Activated CD4-positive, alpha-beta memory T cell treated with anti-CD3 and anti-CD28 coated beads for 36 hours (primary cell): Measurements from ENCODE around the gene CHCHD1. TPM values are rescaled to one million over a fixed set of nuclear protein-coding genes. Genes with fewer than 3 reads are reported as not detected.
"Not testable (repeated sequence)": the region's sequence is repeated elsewhere in the genome, so short reads cannot be mapped to it uniquely, and the experiment has no call there.

Source experiments
- CTCF ChIA-PET: fragments of 350-600 bp; sonication (Branson Sonifier 250); formaldehyde crosslinking; loops from one replicate; lab custom pipeline; 2021; ENCODE audit warnings: antibody characterized with exemption, inconsistent platforms; lab: Charles Lee
- POLR2A ChIA-PET: fragments of 350-600 bp; sonication (Branson Sonifier 250); formaldehyde crosslinking; loops from one replicate; lab custom pipeline; 2021; ENCODE audit warnings: antibody characterized with exemption; lab: Charles Lee
- DNase-seq: peaks from one replicate; pipeline ENCODE4 v3.0.0-alpha.2; 2020
- H3K27ac Mint-ChIP-seq: one replicate; pipeline ENCODE4 v1.8.0; 2021; ENCODE audit warnings: mixed read lengths
- H3K27me3 Mint-ChIP-seq: one replicate; pipeline ENCODE4 v1.8.0; 2021; ENCODE audit warnings: mixed read lengths
- H3K36me3 Mint-ChIP-seq: one replicate; pipeline ENCODE4 v1.8.0; 2021; ENCODE audit warnings: mixed read lengths
- H3K4me1 Mint-ChIP-seq: one replicate; pipeline ENCODE4 v1.8.0; 2021; ENCODE audit warnings: low read depth, mixed read lengths
- H3K4me3 Mint-ChIP-seq: one replicate; pipeline ENCODE4 v1.8.0; 2021; ENCODE audit warnings: mild to moderate bottlenecking, mixed read lengths
- H3K9me3 Mint-ChIP-seq: one replicate; pipeline ENCODE4 v1.8.0; 2021; ENCODE audit warnings: mixed read lengths
- intact Hi-C: fragments of 100-400 bp; cut with micrococcal nuclease; formaldehyde crosslinking; loops from one replicate; pipeline ENCODE4 v1.15.1; 2023
- total RNA-seq, 2 experiments: library from RNA; stranded (reverse); gene quantifications; one replicate each; pipeline ENCODE4 v1.2.3, GENCODE V29; 2021

CHCHD1 gene
- total RNA-seq, 2 experiments from 2014 or later, result 35.3 to 37.6 TPM

DNA sequence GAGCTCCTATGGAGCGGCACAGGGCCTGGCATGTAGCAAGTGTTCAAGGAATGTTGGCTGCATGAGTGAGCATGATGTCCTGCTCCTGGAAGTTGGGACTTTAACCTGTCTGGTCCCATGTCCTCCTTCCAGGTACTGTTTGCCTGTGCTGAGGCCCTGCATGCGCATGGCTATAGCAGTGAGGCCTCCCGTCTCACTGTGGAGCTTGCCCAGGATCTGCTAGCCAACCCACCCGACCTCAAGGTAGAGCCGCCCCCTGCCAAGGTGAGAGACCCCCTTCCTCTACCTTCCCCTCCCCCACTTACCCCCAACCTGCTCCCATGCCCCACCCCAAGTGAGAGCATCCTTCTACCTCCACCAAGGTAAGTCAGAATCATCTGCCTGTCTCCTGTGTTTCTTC lies 11.6 kb downstream of the CHCHD1 start:
- intact Hi-C loops, result no loop called here
- no peak overlapping the region for H3K4me3 Mint-ChIP-seq
- no peak overlapping the region for H3K27ac Mint-ChIP-seq
- no peaks in the 10 kb centered on the region for H3K9me3 Mint-ChIP-seq
- H3K27me3 Mint-ChIP-seq, result no peaks in the 10 kb centered on the region
- H3K36me3 Mint-ChIP-seq, result peaks cover 38% of the 10 kb centered on the region
- DNase-seq, result no peak
- CTCF ChIA-PET, result interaction anchor here (0.6 kb wide), 1 partner anchor 13 kb away, joined by 3 read pairs; no protein-coding TSS in a partner anchor
- H3K4me1 Mint-ChIP-seq, result no peaks in the 10 kb centered on the region
- POLR2A ChIA-PET, result no interaction called here

DNA sequence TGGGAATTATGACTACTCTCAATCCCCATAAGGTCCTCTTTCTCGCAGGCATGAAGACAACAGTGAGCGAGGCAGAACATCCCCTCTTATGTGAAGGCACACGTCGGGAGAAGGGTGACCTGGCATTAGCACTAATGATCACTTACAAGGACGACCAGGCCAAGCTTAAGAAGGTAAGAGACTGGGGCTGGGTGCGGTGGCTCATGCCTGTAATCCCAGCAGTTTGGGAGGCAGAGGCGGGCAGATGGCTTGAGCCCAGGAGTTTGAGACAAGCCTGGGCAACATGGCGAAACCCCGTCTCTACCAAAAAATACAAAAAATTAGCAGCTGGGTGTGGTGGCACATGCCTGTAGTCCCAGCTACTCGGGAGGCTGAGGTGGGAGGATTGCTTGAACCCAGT lies 13.6 kb downstream of the CHCHD1 start:
- CTCF ChIA-PET, DNase-seq, H3K27me3 Mint-ChIP-seq, H3K4me1 Mint-ChIP-seq, H3K4me3 Mint-ChIP-seq, intact Hi-C loops, H3K27ac Mint-ChIP-seq, H3K9me3 Mint-ChIP-seq: not testable (repeated sequence)
- peaks cover 37% of the 10 kb centered on the region for H3K36me3 Mint-ChIP-seq
- POLR2A ChIA-PET, result interaction anchor here (1.9 kb wide), 1 partner anchor 14 kb away, joined by 5 read pairs; no protein-coding TSS in a partner anchor

DNA sequence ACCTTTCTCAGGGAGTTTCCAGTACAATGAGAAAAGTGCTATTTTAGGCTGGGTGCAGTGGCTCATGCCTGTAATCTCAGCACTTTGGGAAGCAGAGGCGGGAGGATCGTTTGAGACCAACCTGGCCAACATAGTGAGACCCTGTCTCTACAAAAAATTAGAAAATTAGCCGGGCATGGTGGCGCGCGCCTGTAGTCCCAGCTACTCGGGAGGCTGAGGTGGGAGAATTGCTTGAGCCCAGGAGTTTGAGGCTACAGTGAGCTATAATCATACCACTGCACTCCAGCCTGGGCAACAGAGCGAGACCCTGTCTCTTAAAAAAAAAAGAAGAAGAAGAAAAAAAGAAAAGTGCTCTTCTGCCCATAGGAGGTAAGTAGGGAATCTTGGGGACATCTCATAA lies 14.2 kb downstream of the CHCHD1 start:
- H3K27me3 Mint-ChIP-seq, intact Hi-C loops, H3K4me3 Mint-ChIP-seq, H3K27ac Mint-ChIP-seq, H3K4me1 Mint-ChIP-seq, CTCF ChIA-PET, DNase-seq, H3K9me3 Mint-ChIP-seq: not testable (repeated sequence)
- POLR2A ChIA-PET, result interaction anchor here (1.9 kb wide), 1 partner anchor 13 kb away, joined by 5 read pairs; no protein-coding TSS in a partner anchor
- H3K36me3 Mint-ChIP-seq, result peaks cover 34% of the 10 kb centered on the region

DNA sequence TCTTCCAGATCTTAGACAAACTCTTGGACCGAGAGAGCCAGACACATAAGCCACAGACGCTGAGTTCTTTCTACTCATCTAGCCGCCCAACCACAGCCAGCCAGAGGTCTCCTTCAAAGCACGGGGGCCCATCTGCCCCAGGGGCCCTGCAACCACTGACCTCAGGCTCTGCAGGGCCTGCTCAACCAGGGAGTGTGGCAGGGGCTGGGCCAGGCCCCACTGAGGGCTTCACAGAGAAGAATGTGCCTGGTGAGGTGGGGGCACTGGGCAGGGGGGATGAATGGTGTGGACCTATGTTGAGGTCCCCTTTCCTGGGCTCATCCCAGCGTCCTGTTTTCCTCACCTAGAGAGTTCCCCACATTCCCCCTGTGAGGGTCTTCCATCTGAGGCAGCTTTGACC lies 14.9 kb downstream of the CHCHD1 start:
- H3K9me3 Mint-ChIP-seq, result no peaks in the 10 kb centered on the region
- H3K27ac Mint-ChIP-seq, result no peak overlapping the region
- no peaks in the 10 kb centered on the region for H3K4me1 Mint-ChIP-seq
- ChIA-PET CTCF (no interaction called here), POLR2A (interaction anchor here (1.9 kb wide), 1 partner anchor 13 kb away, joined by 5 read pairs; no protein-coding TSS in a partner anchor)
- intact Hi-C loops, result no loop called here
- H3K36me3 Mint-ChIP-seq, result peaks cover 29% of the 10 kb centered on the region
- no peak overlapping the region for H3K4me3 Mint-ChIP-seq
- no peak for DNase-seq
- no peaks in the 10 kb centered on the region for H3K27me3 Mint-ChIP-seq

DNA sequence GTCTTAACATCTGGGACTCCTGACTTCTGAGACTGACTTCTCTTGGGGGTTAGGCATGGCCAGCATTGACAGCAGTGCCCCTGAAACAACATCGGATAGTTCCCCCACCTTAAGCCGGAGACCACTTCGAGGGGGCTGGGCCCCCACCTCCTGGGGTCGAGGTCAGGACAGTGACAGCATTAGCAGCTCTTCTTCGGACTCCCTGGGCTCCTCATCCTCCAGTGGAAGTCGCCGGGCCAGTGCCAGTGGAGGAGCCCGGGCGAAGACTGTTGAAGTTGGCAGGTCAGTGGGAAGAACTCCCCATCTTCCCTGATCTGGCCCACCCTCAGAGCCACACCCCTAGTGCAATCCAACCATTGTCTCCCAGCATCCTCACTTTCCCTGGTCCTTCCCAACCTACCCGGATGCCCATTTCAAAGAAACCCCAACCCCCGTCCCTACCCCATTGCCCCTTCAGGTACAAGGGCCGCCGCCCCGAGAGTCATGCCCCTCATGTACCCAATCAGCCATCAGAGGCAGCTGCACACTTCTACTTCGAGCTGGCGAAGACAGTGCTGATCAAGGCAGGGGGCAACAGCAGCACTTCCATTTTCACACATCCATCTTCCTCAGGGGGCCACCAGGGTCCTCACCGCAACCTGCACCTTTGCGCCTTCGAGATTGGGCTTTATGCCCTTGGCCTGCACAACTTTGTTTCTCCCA lies 15.6 kb downstream of the CHCHD1 start:
- H3K4me1 Mint-ChIP-seq, result no peaks in the 10 kb centered on the region
- H3K27ac Mint-ChIP-seq, result peak overlapping the region; percentile 50
- CTCF ChIA-PET, result no interaction called here
- no peaks in the 10 kb centered on the region for H3K27me3 Mint-ChIP-seq
- no peak overlapping the region for H3K4me3 Mint-ChIP-seq
- no peaks in the 10 kb centered on the region for H3K9me3 Mint-ChIP-seq
- intact Hi-C loops, result no loop called here
- POLR2A ChIA-PET, result interaction anchor here (1.9 kb wide), 1 partner anchor 12 kb away, joined by 5 read pairs; no protein-coding TSS in a partner anchor
- peaks cover 31% of the 10 kb centered on the region for H3K36me3 Mint-ChIP-seq
- DNase-seq, result no peak

DNA sequence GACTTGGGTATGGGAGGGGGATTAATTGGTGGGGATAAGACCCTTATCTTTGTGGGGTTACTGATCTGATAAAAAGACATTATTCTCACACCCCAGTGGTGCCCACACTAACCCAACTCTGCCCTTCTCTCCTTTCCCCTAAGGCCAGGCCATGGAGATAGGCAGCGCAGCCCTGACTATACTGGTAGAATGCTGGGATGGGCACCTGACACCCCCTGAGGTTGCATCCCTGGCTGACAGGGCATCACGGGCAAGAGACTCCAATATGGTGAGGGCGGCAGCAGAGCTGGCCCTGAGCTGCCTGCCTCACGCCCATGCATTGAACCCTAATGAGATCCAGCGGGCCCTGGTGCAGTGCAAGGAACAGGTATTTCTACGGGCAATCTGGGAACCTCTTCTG lies 16.2 kb downstream of the CHCHD1 start:
- peaks cover 32% of the 10 kb centered on the region for H3K36me3 Mint-ChIP-seq
- H3K27ac Mint-ChIP-seq, result peak overlapping the region; percentile 50
- DNase-seq, result no peak
- CTCF ChIA-PET, result no interaction called here
- no peaks in the 10 kb centered on the region for H3K4me1 Mint-ChIP-seq
- H3K27me3 Mint-ChIP-seq, result no peaks in the 10 kb centered on the region
- POLR2A ChIA-PET, result interaction anchor here (1.2 kb wide), 1 partner anchor 11 kb away, joined by 6 read pairs; no protein-coding TSS in a partner anchor
- no peaks in the 10 kb centered on the region for H3K9me3 Mint-ChIP-seq
- intact Hi-C loops, result no loop called here
- no peak overlapping the region for H3K4me3 Mint-ChIP-seq

DNA sequence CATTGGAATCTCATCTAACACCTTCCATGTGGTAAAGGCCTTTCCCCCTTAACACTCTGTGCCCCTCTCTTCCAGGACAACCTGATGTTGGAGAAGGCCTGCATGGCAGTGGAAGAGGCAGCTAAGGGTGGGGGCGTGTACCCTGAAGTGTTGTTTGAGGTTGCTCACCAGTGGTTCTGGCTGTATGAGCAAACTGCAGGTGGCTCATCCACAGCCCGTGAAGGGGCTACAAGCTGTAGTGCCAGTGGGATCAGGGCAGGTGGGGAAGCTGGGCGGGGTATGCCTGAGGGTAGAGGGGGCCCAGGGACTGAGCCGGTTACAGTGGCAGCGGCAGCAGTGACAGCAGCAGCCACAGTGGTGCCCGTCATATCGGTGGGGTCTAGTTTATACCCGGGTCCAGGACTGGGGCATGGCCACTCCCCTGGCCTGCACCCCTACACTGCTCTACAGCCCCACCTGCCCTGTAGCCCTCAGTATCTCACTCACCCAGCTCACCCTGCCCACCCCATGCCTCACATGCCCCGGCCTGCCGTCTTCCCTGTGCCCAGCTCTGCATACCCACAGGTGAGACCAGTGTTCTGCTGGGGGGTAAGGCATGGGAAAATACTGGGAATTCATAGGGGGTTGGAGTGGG lies 17.2 kb downstream of the CHCHD1 start:
- H3K4me1 Mint-ChIP-seq, result peaks cover 7% of the 10 kb centered on the region
- H3K27me3 Mint-ChIP-seq, result no peaks in the 10 kb centered on the region
- CTCF ChIA-PET, result no interaction called here
- no peak for DNase-seq
- POLR2A ChIA-PET, result interaction anchor here (0.9 to 1.2 kb wide), 2 partner anchors 10 to 27 kb away, joined by 3 to 6 read pairs; a partner anchor contains a TSS
- H3K36me3 Mint-ChIP-seq, result peaks cover 33% of the 10 kb centered on the region
- intact Hi-C loops, result no loop called here
- no peaks in the 10 kb centered on the region for H3K9me3 Mint-ChIP-seq
- no peak overlapping the region for H3K4me3 Mint-ChIP-seq
- H3K27ac Mint-ChIP-seq, result peak overlapping the region; percentile 34

DNA sequence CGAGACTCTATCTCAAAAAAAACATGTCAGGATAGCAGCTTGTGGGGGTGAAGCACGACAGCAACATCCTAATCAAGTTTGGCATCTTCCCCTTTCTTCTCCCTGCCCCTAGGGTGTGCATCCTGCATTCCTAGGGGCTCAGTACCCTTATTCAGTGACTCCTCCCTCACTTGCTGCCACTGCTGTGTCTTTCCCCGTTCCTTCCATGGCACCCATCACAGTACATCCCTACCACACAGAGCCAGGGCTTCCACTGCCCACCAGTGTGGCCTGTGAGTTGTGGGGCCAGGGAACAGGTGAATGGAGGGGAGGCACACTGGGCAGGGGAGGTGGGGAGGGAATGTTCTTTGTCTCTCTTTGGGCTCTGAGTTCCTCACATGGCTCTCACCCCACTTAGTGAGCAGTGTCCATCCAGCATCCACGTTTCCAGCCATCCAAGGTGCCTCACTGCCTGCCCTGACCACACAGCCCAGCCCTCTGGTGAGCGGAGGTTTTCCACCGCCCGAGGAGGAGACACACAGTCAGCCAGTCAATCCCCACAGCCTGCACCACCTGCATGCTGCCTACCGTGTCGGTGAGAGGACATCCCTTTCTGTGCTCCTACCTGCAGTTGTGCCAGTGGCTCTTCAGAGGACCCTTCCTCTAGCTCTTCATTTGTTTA lies 18.2 kb downstream of the CHCHD1 start:
- no peak for DNase-seq
- ChIA-PET POLR2A (interaction anchor here (1.4 kb wide), 1 partner anchor 10 kb away, joined by 6 read pairs; no protein-coding TSS in a partner anchor), CTCF (no interaction called here)
- Mint-ChIP-seq H3K4me1 (peaks cover 8% of the 10 kb centered on the region), H3K27me3 (no peaks in the 10 kb centered on the region), H3K4me3 (no peak overlapping the region), H3K36me3 (peaks cover 28% of the 10 kb centered on the region), H3K9me3 (no peaks in the 10 kb centered on the region), H3K27ac (no peak overlapping the region)
- intact Hi-C loops, result no loop called here

DNA sequence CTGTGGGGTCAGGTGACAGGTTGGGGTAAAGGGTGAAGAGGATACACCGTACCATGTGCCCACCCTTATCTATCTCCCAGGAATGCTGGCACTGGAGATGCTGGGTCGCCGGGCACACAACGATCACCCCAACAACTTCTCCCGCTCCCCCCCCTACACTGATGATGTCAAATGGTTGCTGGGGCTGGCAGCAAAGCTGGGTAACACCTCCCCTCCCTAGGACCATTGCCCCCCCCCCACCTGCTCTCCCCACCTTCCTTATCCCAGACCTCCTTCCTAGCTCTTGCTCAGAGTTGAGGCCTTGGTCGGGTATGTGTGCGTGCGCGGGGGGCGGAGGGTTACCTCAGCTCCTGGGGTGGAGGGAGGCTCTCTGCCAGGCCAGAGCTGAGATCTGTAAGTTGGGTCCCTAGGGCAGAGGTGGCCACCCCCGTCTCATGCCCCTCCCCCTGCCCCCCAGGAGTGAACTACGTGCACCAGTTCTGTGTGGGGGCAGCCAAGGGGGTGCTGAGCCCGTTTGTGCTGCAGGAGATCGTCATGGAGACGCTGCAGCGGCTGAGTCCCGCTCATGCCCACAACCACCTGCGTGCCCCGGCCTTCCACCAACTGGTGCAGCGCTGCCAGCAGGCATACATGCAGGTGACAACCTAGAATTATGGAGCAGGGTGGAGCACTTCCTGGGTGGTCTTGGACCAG lies 18.9 kb downstream of the CHCHD1 start:
- ChIA-PET POLR2A (interaction anchor here (1.4 kb wide), 1 partner anchor 9 kb away, joined by 6 read pairs; no protein-coding TSS in a partner anchor), CTCF (no interaction called here)
- no peak overlapping the region for H3K27ac Mint-ChIP-seq
- no peaks in the 10 kb centered on the region for H3K9me3 Mint-ChIP-seq
- no peak for DNase-seq
- H3K27me3 Mint-ChIP-seq, result no peaks in the 10 kb centered on the region
- H3K36me3 Mint-ChIP-seq, result peaks cover 33% of the 10 kb centered on the region
- intact Hi-C loops, result no loop called here
- H3K4me1 Mint-ChIP-seq, result peaks cover 9% of the 10 kb centered on the region
- no peak overlapping the region for H3K4me3 Mint-ChIP-seq

DNA sequence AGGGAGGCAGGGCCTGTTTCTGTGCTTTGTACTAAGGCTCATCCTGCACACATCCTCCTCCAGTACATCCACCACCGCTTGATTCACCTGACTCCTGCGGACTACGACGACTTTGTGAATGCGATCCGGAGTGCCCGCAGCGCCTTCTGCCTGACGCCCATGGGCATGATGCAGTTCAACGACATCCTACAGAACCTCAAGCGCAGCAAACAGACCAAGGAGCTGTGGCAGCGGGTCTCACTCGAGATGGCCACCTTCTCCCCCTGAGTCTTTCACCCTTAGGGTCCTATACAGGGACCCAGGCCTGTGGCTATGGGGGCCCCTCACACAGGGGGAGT lies 19.4 kb downstream of the CHCHD1 start:
- Mint-ChIP-seq H3K27me3 (no peaks in the 10 kb centered on the region), H3K36me3 (peaks cover 36% of the 10 kb centered on the region), H3K4me1 (peaks cover 13% of the 10 kb centered on the region), H3K27ac (no peak overlapping the region), H3K9me3 (no peaks in the 10 kb centered on the region), H3K4me3 (no peak overlapping the region)
- DNase-seq, result no peak
- CTCF ChIA-PET, result no interaction called here
- POLR2A ChIA-PET, result interaction anchor here (0.7 to 1.4 kb wide), 2 partner anchors 9 kb away, joined by 5 to 6 read pairs; no protein-coding TSS in a partner anchor
- intact Hi-C loops, result no loop called here

DNA sequence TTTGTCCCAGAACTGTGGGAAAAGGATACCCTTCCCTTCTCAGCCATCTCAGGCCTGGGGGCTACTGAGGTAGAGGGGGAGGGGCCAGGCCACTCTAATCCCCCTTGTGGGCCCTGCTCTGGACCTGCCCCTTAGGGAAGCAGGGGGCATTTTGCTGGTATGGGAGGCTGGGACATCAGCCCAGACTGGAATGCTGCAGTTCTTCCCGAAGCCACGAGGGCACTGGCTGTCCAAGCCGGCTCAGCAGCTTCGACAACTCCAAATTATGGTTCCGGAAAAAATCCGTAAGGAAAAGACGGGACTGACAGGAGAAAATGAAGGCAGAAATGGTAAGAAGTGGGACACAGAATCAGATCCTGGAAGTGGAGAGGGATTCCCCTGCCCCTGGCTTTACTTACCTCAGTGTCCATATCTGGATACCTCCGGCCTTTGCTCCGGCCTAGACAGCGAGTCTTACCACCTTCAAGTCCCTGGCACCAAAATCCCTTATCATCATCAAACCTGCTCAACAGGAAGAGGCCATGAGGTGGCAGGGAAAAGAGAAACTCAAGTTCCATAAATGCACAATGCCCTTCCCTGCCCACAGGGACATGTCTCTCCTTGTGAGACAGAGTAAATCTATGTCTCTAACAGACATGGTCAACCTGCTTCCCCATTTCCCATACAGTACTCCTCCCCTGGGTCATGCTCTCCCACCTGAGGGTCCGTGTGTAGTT lies 20.6 kb downstream of the CHCHD1 start:
- Mint-ChIP-seq H3K4me1 (peaks cover 24% of the 10 kb centered on the region), H3K36me3 (peaks cover 46% of the 10 kb centered on the region), H3K4me3 (no peak overlapping the region), H3K9me3 (no peaks in the 10 kb centered on the region), H3K27ac (peak overlapping the region; percentile 51), H3K27me3 (no peaks in the 10 kb centered on the region)
- POLR2A ChIA-PET, result no interaction called here
- DNase-seq, result no peak
- CTCF ChIA-PET, result no interaction called here
- intact Hi-C loops, result no loop called here
